NCI-H526 (cell line): ENCODE measurements around the gene MSRB3.
"Not testable (repeated sequence)": the region's sequence is repeated elsewhere in the genome, so short reads cannot be mapped to it uniquely, and the experiment has no call there.

Source experiments
- DNase-seq, 2 experiments: peaks; one replicate each; lab custom pipeline; 2025; lab: John Stamatoyannopoulos, UW

Gene MSRB3

GRCh38 chr12:65287426-65287825 is 8.9 kb downstream of the MSRB3 start:
- DNase-seq, result no peak

DNA sequence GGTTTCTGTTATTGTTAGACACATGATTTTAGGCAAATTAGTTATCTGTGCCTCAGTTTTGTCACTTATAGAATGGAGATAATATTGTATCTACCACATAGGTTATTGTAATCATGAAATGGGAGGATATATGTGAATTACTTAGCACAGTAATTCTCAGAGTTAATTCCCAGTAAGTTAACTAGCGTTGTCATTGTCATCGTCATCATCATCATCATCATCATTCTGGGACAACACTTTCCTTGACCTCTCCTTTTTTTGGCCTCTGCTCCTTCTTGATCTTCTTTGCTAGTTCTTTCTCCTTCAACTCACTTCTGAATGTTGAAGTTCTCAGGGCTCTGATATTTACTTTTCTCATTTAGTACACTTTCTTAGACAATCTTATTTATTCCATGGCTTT is 13.8 kb downstream of the MSRB3 start:
- DNase-seq, result no peak

DNA sequence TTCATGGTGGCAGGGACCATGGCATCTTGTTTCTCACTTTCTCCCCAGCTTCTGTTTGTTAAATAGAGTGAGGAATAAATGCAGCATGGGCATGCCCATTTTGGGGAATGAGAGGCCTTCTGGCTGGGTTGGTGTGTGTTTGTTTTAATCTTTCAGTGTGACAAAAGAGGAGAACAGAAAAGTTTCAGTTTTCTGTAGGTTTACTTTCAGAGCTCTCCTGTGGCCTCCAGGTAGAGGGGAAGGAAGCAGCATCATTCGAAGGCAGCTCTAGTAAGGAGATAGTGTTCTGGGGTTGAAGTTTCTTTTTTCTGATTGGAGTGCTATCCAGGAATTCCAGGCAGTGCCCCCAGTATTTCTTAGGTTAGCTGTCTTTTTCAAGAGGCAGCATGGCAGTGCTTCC is 15.3 kb downstream of the MSRB3 start:
- no peak for DNase-seq

- DNase-seq, result no peak
Observed at GRCh38 chr12:65294641-65295262, 16.3 kb downstream of the MSRB3 start.

GRCh38 chr12:65296508-65297265 is 18.2 kb downstream of the MSRB3 start:
- DNase-seq, result no peak

- no peak for DNase-seq
Observed at GRCh38 chr12:65300097-65300496, 21.6 kb downstream of the MSRB3 start.

- peak in 1 of 2 experiments; percentile 23 for DNase-seq
Observed at GRCh38 chr12:65300679-65301349, 22.3 kb downstream of the MSRB3 start.

DNA sequence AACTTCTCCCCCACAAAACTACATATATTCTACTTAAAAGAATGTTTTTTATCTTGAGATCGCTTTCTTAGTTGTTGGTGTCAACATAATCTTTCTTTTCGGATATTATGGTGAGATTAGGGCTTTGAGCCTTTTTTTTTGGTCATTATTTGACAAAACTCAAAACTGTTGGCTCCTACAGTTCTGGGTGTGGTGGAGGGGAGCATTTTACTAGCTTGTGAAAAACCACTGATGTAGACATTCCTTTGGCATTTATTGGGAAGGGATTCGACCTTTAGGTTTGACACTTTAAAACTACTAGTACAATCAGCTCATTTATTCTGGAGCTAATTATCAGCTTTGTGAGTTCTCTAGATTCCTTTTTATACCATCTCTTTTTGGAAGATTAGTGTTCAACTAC is 24.4 kb downstream of the MSRB3 start:
- DNase-seq, result no peak

GRCh38 chr12:65305346-65305950 is 27.0 kb downstream of the MSRB3 start:
- no peak for DNase-seq

- DNase-seq, result peak in 1 of 2 experiments; percentile 62
Observed at GRCh38 chr12:65306366-65307168, 28.1 kb downstream of the MSRB3 start.

DNA sequence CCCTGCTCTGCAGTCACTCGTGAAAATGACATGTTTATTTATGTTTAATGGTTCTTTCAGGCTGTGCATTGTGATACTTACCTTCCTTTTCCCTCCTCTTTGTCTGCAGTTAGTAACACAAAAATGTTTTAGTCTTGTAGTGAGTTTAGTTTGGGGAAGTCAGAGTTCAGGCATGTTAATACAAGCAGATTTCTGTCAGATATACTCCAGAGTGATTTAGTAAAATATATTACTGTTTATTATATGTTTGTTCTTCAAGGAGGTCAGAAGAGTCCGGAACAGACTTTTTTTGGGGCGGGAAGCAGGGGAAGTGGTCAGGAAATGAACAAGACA is 28.7 kb downstream of the MSRB3 start:
- no peak for DNase-seq

GRCh38 chr12:65308006-65308405 is 29.5 kb downstream of the MSRB3 start:
- no peak for DNase-seq

DNA sequence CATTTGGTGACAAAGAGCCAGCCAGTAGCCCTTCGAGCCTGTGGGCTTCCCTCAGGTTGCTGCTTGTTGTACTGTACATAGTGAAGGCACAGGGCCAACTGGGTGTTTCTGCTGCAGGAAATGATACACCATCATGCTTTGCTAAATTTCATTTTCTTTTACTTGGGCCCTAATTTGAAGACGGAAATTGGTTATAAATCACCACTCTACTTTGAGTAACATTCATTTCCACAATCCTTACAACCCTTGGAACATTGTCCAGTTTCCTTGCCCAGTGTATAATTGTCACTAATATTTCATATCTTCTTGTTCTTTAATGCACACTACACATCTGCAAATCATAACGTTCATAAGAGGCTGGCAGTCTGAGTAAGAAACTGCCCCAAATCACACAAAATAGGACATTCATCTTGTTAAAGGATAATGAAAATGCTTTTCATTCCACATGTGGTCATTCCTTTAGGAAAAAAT is 30.2 kb downstream of the MSRB3 start:
- DNase-seq, result no peak

DNA sequence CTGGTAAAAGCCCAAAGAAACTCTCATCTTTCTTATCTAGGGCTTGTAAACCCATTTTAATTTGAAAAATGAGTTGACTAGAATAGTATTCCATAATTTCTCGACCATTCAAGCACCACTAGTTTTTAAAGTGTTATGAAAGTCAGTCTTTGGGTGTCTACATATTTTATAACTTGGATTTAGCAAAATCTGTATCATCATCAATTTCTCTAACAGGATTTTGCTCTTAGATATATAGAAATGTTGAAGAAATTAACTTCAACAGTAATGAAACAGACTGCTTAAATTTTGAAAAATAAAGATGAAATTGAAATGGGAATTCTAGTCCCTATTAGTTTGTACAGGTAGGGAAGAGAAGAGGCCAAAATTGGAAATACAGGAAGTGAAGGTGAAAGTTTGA is 32.8 kb downstream of the MSRB3 start:
- DNase-seq, result no peak

- peak in 1 of 2 experiments; percentile 57 for DNase-seq
Observed at GRCh38 chr12:65313719-65314317, 35.3 kb downstream of the MSRB3 start.

- not testable (repeated sequence) for DNase-seq
Observed at GRCh38 chr12:65315238-65315637, 36.8 kb downstream of the MSRB3 start.

- DNase-seq, result peak in 1 of 2 experiments; percentile 12
Observed at GRCh38 chr12:65318186-65318685, 39.8 kb downstream of the MSRB3 start.

DNA sequence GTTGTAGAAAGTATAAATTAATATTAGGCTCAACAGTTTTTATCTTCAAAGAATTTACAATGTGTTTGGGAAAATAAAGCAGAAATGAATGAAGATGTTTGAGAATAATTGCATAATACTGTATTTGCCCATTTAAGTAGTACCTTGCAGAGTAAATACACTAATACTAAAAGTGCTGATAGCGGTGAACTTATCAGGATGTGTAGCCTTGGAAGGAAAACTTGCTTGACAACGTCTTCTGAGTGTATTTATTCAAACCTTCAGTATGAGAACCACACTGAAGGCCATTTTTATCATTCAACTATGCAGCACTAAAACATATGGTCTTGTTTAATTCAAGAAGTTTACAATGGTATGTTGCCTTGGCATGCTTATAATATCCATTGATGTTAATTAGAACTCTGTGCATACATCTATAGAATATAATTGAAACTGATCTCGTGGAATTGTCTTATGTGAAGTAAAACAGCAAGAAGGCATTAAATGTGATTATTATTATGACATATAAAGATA is 41.3 kb downstream of the MSRB3 start:
- DNase-seq, result no peak

- DNase-seq, result no peak
Observed at GRCh38 chr12:65323070-65323469, 44.6 kb downstream of the MSRB3 start.

- no peak for DNase-seq
Observed at GRCh38 chr12:65324056-65324455, 45.6 kb downstream of the MSRB3 start.

DNA sequence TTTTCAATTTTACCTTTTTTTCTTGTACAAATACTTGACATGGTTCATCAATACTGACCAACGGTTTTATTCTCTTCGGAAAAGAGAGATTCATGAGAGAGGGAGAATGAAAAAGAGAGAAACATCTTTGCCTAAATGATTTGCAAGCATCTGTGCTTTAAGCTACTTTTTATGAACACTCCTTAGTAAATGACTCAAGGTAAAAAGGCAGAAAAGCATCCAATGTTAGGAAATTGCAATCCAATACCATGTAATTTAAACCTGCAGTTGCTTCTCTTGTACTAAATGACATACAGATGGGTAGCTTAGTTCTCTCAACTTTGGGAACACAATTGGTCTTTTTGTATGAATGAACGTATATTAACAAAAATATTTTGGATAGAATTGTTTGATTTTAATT is 46.1 kb downstream of the MSRB3 start:
- DNase-seq, result no peak
